HepG2 (cell line): ENCODE results near the gene GAPT. TPM values are rescaled to one million over a fixed set of nuclear protein-coding genes. Genes with fewer than 3 reads are reported as not detected.

ENCODE experiments used
- KLF9 ChIP-seq: IDR thresholded peaks from 2 replicates; pipeline ENCODE4 v1.6.1; 2016; ENCODE audit warnings: low read depth
- LCORL ChIP-seq, 2 experiments: fragments of 450-650 bp in 1 of 2; sonication (generic) in 1 of 2; formaldehyde crosslinking in 1 of 2; IDR thresholded peaks; 2 replicates each; pipeline versions ENCODE4 v1.5.0 to v1.6.1; 2017 to 2020; ENCODE audit warnings: antibody characterized with exemption in 1 of 2, missing genetic modification reagents in 1 of 2
- MEF2D ChIP-seq: sonication (generic); formaldehyde crosslinking; IDR thresholded peaks from 2 replicates; pipeline ENCODE4 v1.5.1; 2020; ENCODE audit warnings: mild to moderate bottlenecking, missing genetic modification reagents
- MZF1 ChIP-seq: sonication (generic); formaldehyde crosslinking; IDR thresholded peaks from 2 replicates; pipeline ENCODE4 v1.8.1; 2023; ENCODE audit warnings: mild to moderate bottlenecking, missing genetic modification reagents, borderline replicate concordance
- THAP11 ChIP-seq: IDR thresholded peaks from 2 replicates; pipeline ENCODE4 v1.6.1; 2016; ENCODE audit warnings: missing biosample characterization, missing genetic modification reagents
- ZFP37 ChIP-seq: sonication (generic); formaldehyde crosslinking; IDR thresholded peaks from 2 replicates; pipeline ENCODE4 v1.4.0; 2020; ENCODE audit warnings: missing genetic modification reagents, borderline replicate concordance
- ZFP82 ChIP-seq: sonication (generic); formaldehyde crosslinking; IDR thresholded peaks from 2 replicates; pipeline ENCODE4 v1.5.1; 2020; ENCODE audit warnings: mild to moderate bottlenecking, missing genetic modification reagents, borderline replicate concordance
- ZFYVE20 ChIP-seq: sonication (generic); formaldehyde crosslinking; IDR thresholded peaks from 2 replicates; pipeline ENCODE4 v1.8.0; 2023; ENCODE audit warnings: low read depth, mild to moderate bottlenecking, moderate library complexity, missing genetic modification reagents, borderline replicate concordance
- ZNF260 ChIP-seq: sonication (generic); formaldehyde crosslinking; IDR thresholded peaks from 2 replicates; pipeline ENCODE4 v1.4.0; 2020; ENCODE audit warnings: missing genetic modification reagents, low read depth, mild to moderate bottlenecking, borderline replicate concordance
- ZNF451 ChIP-seq: sonication (generic); formaldehyde crosslinking; IDR thresholded peaks from 2 replicates; pipeline ENCODE4 v1.5.0; 2020; ENCODE audit warnings: mild to moderate bottlenecking, missing genetic modification reagents
- ZNF747 ChIP-seq: sonication (generic); formaldehyde crosslinking; IDR thresholded peaks from 2 replicates; pipeline ENCODE4 v1.8.1; 2023; ENCODE audit warnings: missing genetic modification reagents, mild to moderate bottlenecking, borderline replicate concordance
- polyA plus RNA-seq, 8 experiments: library from polyadenylated mRNA; depleted of rRNA in 3 of 8; stranded (reverse) in 7 of 8; unstranded in 1 of 8; fragments of >200 nt; fragmentation: Illumina TruSeq in 4 of 8; extraction: Trizol in 4 of 8; gene quantifications; 2 replicates each; pipeline versions ENCODE4 v1.2.1 to v1.2.3, GENCODE V29; 2011 to 2016; ENCODE audit warnings: low read depth in 4 of 8, missing spikeins in 1 of 8, mixed read lengths in 1 of 8; ENCODE audit not compliant: insufficient read depth in 1 of 8
- total RNA-seq, 5 experiments: library from RNA; depleted of rRNA; stranded (reverse); fragments of >200 nt; fragmentation: Illumina TruSeq; extraction: Trizol; gene quantifications; 2 replicates each; pipeline ENCODE4 v1.2.3, GENCODE V29; 2016; ENCODE audit warnings: low read depth in 1 of 5
- TF ChIP-seq, protein P1 (sequence below): sonication (generic); formaldehyde crosslinking; IDR thresholded peaks from 2 replicates; pipeline ENCODE4 v1.5.0; 2020; ENCODE audit warnings: missing genetic modification reagents, mild to moderate bottlenecking, borderline replicate concordance
- TF ChIP-seq, protein P2 (sequence below): IDR thresholded peaks from 2 replicates; pipeline ENCODE4 v1.6.1; 2018; ENCODE audit warnings: missing genetic modification reagents, mild to moderate bottlenecking, missing compliant biosample characterization
- TF ChIP-seq, protein P3 (sequence below): sonication (generic); formaldehyde crosslinking; IDR thresholded peaks from 2 replicates; pipeline ENCODE4 v1.5.0; 2020; ENCODE audit warnings: mild to moderate bottlenecking, missing genetic modification reagents, borderline replicate concordance
- TF ChIP-seq, protein P4 (sequence below): sonication (generic); formaldehyde crosslinking; IDR thresholded peaks from 2 replicates; pipeline ENCODE4 v1.4.0; 2020; ENCODE audit warnings: missing genetic modification reagents, borderline replicate concordance
- TF ChIP-seq, protein P5 (sequence below): sonication (generic); formaldehyde crosslinking; IDR thresholded peaks from 2 replicates; pipeline ENCODE4 v1.5.0; 2020; ENCODE audit warnings: missing genetic modification reagents

GAPT gene
- total and polyA plus RNA-seq, 2 of the 13 experiments (the other 11 are each of a cell fraction or from before 2014, with no cell fraction given): not detected

DNA sequence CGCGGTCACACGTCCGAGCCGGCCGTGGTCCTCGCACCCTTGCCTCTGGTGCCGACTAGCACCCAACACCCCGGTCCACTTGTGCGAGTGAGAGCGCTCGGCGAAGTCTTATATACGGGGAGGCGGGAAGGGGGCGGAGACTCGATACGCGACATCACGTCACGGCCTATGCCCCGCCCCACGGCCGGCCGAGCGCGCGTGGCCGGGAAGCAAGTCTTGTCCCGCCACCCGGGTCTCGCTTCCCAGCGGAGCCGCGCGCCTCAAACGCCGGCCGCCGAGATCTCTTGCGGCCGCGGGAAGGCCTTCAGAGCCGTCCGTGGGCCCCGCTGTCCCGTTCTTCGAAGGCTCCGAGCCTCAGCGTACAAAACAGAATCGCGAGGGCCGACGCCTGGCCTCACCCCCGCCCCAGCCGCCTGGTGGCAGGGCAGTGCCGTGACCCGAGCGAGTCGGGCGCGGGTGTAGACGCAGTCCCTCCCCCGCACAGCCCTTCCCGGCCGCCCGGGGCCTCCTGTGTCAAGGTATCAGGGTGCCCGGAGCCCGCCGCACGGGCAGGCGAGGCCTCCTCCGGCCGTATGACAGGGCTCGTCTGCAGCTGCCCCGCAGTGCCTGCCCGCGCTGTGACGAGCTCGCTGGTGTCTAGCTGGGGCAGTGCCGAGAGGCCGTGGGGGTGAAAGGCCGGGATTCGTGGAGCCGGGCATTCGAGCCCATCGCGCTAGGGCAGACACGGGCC lies 31.1 kb upstream of the GAPT start, which contains the start of gene PLK2 (continued):
- TF ChIP-seq, protein P1, sequence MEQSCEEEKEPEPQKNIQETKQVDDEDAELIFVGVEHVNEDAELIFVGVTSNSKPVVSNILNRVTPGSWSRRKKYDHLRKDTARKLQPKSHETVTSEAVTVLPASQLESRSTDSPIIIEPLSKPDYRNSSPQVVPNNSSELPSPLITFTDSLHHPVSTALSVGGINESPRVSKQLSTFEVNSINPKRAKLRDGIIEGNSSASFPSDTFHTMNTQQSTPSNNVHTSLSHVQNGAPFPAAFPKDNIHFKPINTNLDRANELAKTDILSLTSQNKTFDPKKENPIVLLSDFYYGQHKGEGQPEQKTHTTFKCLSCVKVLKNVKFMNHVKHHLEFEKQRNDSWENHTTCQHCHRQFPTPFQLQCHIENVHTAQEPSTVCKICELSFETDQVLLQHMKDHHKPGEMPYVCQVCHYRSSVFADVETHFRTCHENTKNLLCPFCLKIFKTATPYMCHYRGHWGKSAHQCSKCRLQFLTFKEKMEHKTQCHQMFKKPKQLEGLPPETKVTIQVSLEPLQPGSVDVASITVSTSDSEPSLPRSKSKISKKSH (CRISPR knock-in tag): no peak
- TF ChIP-seq, protein P2, sequence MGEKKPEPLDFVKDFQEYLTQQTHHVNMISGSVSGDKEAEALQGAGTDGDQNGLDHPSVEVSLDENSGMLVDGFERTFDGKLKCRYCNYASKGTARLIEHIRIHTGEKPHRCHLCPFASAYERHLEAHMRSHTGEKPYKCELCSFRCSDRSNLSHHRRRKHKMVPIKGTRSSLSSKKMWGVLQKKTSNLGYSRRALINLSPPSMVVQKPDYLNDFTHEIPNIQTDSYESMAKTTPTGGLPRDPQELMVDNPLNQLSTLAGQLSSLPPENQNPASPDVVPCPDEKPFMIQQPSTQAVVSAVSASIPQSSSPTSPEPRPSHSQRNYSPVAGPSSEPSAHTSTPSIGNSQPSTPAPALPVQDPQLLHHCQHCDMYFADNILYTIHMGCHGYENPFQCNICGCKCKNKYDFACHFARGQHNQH (CRISPR knock-in tag): no peak
- TF ChIP-seq ZFP82 (no peak), ZNF260 (CRISPR knock-in tag) (no peak), THAP11 (CRISPR knock-in tag) (no peak), LCORL (IDR thresholded peaks at IDR 0.05) (no peak), LCORL (CRISPR knock-in tag; IDR thresholded peaks at IDR 0.05) (no peak; the same call in 1 of the 2 replicates), MEF2D (0 out of 2 replicates have a peak, but pooled peaks have one; percentile 43), ZFYVE20 (CRISPR knock-in tag) (no peak), ZNF747 (no peak), ZNF451 (CRISPR knock-in tag) (no peak; the same call in 1 of the 2 replicates), ZFP37 (CRISPR knock-in tag) (no peak), MZF1 (CRISPR knock-in tag) (no peak), KLF9 (CRISPR knock-in tag) (no peak)
- TF ChIP-seq, protein P3, sequence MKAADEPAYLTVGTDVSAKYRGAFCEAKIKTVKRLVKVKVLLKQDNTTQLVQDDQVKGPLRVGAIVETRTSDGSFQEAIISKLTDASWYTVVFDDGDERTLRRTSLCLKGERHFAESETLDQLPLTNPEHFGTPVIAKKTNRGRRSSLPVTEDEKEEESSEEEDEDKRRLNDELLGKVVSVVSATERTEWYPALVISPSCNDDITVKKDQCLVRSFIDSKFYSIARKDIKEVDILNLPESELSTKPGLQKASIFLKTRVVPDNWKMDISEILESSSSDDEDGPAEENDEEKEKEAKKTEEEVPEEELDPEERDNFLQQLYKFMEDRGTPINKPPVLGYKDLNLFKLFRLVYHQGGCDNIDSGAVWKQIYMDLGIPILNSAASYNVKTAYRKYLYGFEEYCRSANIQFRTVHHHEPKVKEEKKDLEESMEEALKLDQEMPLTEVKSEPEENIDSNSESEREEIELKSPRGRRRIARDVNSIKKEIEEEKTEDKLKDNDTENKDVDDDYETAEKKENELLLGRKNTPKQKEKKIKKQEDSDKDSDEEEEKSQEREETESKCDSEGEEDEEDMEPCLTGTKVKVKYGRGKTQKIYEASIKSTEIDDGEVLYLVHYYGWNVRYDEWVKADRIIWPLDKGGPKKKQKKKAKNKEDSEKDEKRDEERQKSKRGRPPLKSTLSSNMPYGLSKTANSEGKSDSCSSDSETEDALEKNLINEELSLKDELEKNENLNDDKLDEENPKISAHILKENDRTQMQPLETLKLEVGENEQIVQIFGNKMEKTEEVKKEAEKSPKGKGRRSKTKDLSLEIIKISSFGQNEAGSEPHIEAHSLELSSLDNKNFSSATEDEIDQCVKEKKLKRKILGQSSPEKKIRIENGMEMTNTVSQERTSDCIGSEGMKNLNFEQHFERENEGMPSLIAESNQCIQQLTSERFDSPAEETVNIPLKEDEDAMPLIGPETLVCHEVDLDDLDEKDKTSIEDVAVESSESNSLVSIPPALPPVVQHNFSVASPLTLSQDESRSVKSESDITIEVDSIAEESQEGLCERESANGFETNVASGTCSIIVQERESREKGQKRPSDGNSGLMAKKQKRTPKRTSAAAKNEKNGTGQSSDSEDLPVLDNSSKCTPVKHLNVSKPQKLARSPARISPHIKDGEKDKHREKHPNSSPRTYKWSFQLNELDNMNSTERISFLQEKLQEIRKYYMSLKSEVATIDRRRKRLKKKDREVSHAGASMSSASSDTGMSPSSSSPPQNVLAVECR (CRISPR knock-in tag): peak; percentile 66; the same call in 1 of the 2 replicates
- TF ChIP-seq, protein P4, sequence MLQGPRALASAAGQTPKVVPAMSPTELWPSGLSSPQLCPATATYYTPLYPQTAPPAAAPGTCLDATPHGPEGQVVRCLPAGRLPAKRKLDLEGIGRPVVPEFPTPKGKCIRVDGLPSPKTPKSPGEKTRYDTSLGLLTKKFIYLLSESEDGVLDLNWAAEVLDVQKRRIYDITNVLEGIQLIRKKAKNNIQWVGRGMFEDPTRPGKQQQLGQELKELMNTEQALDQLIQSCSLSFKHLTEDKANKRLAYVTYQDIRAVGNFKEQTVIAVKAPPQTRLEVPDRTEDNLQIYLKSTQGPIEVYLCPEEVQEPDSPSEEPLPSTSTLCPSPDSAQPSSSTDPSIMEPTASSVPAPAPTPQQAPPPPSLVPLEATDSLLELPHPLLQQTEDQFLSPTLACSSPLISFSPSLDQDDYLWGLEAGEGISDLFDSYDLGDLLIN (CRISPR knock-in tag): no peak
- TF ChIP-seq, protein P5, sequence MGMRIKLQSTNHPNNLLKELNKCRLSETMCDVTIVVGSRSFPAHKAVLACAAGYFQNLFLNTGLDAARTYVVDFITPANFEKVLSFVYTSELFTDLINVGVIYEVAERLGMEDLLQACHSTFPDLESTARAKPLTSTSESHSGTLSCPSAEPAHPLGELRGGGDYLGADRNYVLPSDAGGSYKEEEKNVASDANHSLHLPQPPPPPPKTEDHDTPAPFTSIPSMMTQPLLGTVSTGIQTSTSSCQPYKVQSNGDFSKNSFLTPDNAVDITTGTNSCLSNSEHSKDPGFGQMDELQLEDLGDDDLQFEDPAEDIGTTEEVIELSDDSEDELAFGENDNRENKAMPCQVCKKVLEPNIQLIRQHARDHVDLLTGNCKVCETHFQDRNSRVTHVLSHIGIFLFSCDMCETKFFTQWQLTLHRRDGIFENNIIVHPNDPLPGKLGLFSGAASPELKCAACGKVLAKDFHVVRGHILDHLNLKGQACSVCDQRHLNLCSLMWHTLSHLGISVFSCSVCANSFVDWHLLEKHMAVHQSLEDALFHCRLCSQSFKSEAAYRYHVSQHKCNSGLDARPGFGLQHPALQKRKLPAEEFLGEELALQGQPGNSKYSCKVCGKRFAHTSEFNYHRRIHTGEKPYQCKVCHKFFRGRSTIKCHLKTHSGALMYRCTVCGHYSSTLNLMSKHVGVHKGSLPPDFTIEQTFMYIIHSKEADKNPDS: no peak
